SU-DHL-6 (cell line): Measurements from ENCODE around the gene PPEF2.

Experiments used
- H2AFZ ChIP-seq: fragments of 200-600 bp; sonication (generic); 2 replicates; pipeline ENCODE4 v1.6.1; 2014; ENCODE audit warnings: low read depth, mild to moderate bottlenecking, moderate library complexity, mixed read lengths, antibody characterized with exemption, low read length; ENCODE audit not compliant: severe bottlenecking
- H3F3A ChIP-seq: fragments of 200-600 bp; shearing (Covaris generic); 2 replicates; pipeline ENCODE4 v1.6.0; 2016; ENCODE audit warnings: antibody characterized with exemption, mild to moderate bottlenecking; ENCODE audit not compliant: insufficient read depth
- H3K27ac ChIP-seq: fragments of 200-600 bp; sonication (generic); 2 replicates; pipeline ENCODE4 v1.5.1; 2016; ENCODE audit warnings: low read depth, mild to moderate bottlenecking, low read length, moderate library complexity, mixed read lengths
- H3K27me3 ChIP-seq: fragments of 200-600 bp; sonication (generic), shearing (Covaris generic); 2 replicates; pipeline ENCODE4 v1.6.0; 2014; ENCODE audit warnings: mild to moderate bottlenecking, low read length
- H3K36me3 ChIP-seq: fragments of 200-600 bp; sonication (generic); 2 replicates; pipeline ENCODE4 v1.6.1; 2014; ENCODE audit warnings: mild to moderate bottlenecking, low read length, mixed read lengths
- H3K4me2 ChIP-seq: fragments of 300-600, 200-600 bp; shearing (Covaris generic), sonication (generic); 2 replicates; pipeline ENCODE4 v1.6.0; 2014; ENCODE audit warnings: low read length, low read depth, mild to moderate bottlenecking; ENCODE audit not compliant: poor library complexity, severe bottlenecking
- H3K4me3 ChIP-seq: fragments of 200-600 bp; sonication (generic); 2 replicates; pipeline ENCODE4 v1.5.1; 2014; ENCODE audit warnings: antibody characterized with exemption, low read length, mild to moderate bottlenecking, mixed read lengths; ENCODE audit not compliant: insufficient read depth, poor library complexity, severe bottlenecking
- H3K79me2 ChIP-seq: fragments of 200-600 bp; sonication (generic); 2 replicates; pipeline ENCODE4 v1.6.1; 2014; ENCODE audit warnings: mild to moderate bottlenecking, low read length, moderate library complexity; ENCODE audit not compliant: insufficient read depth
- H3K9ac ChIP-seq: fragments of 200-600 bp; sonication (generic); 2 replicates; pipeline ENCODE4 v1.7.0; 2014; ENCODE audit warnings: mild to moderate bottlenecking, low read length
- H3K9me2 ChIP-seq: fragments of 200-600 bp; sonication (generic); replicated peaks from 2 replicates; pipeline ENCODE4 v1.6.1; 2014; ENCODE audit warnings: low read length; ENCODE audit not compliant: insufficient read depth
- H3K9me3 ChIP-seq: fragments of 200-600 bp; sonication (generic); 2 replicates; pipeline ENCODE4 v1.6.1; 2014; ENCODE audit warnings: low read length, mixed read lengths; ENCODE audit not compliant: insufficient read depth
- H4K20me1 ChIP-seq: fragments of 200-600 bp; sonication (generic); 2 replicates; pipeline ENCODE4 v1.6.1; 2014; ENCODE audit warnings: low read depth, mild to moderate bottlenecking, antibody characterized with exemption, low read length, moderate library complexity, mixed read lengths
- CTCF ChIP-seq: fragments of 200-600 bp; sonication (generic); IDR thresholded peaks from one replicate; pipeline ENCODE4 v1.5.1; 2017; ENCODE audit warnings: antibody characterized with exemption, mild to moderate bottlenecking, low read length, moderate library complexity; ENCODE audit not compliant: insufficient read depth, poor library complexity, severe bottlenecking
- EZH2phosphoT487 ChIP-seq: fragments of 200-600 bp; sonication (generic), shearing (Covaris generic); conservative IDR thresholded peaks from 2 replicates; pipeline ENCODE4 v1.6.1; 2018; ENCODE audit warnings: mild to moderate bottlenecking, antibody characterized with exemption, low read length, moderate library complexity, mixed read lengths

The PPEF2 gene

DNA sequence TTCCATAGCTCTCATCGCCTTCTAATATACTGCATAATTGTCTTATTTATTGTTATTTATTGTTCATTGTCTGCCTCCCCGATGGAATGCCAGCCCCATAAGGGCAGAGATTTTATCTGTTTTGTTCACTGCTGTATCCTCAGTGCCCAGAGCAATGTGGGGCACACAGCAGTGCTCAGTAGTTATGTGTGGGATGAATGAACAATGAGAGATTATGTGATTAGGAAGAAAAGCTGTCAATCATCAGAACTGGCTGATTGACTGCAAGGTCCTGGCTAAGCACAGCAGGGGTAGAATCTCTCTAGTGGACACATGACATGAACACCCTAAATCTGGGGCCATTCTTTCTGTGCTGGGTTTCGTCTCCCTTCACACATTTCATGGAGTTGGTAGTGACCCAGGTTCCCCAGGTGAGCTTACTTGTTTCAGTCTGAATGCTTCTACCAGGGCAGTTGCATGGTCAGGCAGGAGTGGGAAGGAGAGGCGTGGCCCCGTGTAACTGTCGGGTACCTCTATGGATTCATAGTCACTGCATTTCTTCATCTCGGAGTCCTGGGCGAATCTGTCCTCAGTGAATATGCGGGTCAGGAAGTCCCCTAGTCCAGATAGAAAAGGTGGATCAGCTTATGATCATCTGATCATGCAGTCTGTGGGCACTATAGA is 12.6 kb downstream of the PPEF2 start:
- Histone ChIP-seq H2AFZ (no peak overlapping the region), H3K27ac (no peak overlapping the region), H3F3A (no peaks in the 10 kb centered on the region), H3K4me3 (no peak overlapping the region), H3K79me2 (no peaks in the 10 kb centered on the region), H3K9ac (no peak overlapping the region), H3K9me3 (no peaks in the 10 kb centered on the region), H3K9me2 (no peaks in the 10 kb centered on the region), H3K4me2 (no peak overlapping the region), H3K27me3 (no peaks in the 10 kb centered on the region), H4K20me1 (no peaks in the 10 kb centered on the region), H3K36me3 (no peaks in the 10 kb centered on the region)
- no peak for TF ChIP-seq CTCF
- no peak for TF ChIP-seq EZH2phosphoT487

DNA sequence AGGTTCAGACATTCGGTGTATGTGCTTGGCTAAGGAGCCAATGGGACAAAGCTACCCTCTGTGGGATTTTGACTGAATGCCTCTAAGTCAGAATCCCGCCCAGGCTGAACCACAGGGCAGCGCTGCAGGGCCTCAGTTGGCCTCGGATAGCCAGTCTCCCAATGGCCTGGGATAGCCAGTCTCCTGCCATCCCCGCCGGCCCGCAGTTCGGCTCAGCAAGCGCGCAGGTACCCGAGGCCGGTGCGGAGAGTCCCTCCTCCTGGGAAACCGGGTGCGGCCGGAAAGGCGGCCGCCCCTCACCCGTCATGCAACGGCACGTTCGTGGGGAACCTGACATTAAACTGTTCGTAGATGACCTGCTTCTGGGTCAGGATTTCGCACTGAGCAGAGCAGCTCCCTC is 16.1 kb downstream of the PPEF2 start:
- H4K20me1 ChIP-seq = no peaks in the 10 kb centered on the region

DNA sequence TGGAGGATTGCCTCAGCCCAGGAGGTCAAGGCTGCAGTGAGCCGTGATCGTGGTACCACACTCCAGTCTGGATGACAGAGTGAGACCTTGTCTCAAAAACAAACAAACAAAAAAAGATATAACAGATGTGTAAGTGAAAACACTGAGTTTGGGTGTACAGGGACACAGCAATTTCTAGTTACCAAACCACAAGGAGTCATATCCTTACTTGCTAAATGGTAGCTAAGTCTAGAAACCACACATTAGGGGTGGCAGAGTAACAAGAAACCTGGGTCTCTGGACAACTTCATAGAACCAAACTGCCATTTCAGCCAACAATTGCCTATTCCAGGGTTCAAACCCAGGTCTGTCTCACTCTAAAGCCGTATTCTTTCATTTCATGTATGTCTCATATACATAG is 20.8 kb downstream of the PPEF2 start:
- H3K36me3 ChIP-seq = no peaks in the 10 kb centered on the region
- H3K4me2 ChIP-seq = no peak overlapping the region
- no peak for TF ChIP-seq CTCF
- no peak for TF ChIP-seq EZH2phosphoT487
- H3K79me2 ChIP-seq = no peaks in the 10 kb centered on the region
- H3F3A ChIP-seq = no peaks in the 10 kb centered on the region
- no peak overlapping the region for H3K4me3 ChIP-seq
- H4K20me1 ChIP-seq = no peaks in the 10 kb centered on the region
- H2AFZ ChIP-seq = no peak overlapping the region
- H3K27me3 ChIP-seq = no peaks in the 10 kb centered on the region
- no peak overlapping the region for H3K9ac ChIP-seq
- no peaks in the 10 kb centered on the region for H3K9me2 ChIP-seq
- H3K9me3 ChIP-seq = no peaks in the 10 kb centered on the region
- no peak overlapping the region for H3K27ac ChIP-seq

More for the DNA sequence above, 16.1 kb downstream of the PPEF2 start:
- Histone ChIP-seq H3K4me3 (no peak overlapping the region), H3K36me3 (no peaks in the 10 kb centered on the region), H3F3A (no peaks in the 10 kb centered on the region), H3K9me2 (no peaks in the 10 kb centered on the region), H3K4me2 (no peak overlapping the region), H3K79me2 (no peaks in the 10 kb centered on the region), H2AFZ (no peak overlapping the region), H3K9me3 (no peaks in the 10 kb centered on the region), H3K9ac (no peak overlapping the region), H3K27me3 (no peaks in the 10 kb centered on the region), H3K27ac (no peak overlapping the region)
- no peak for TF ChIP-seq EZH2phosphoT487
- no peak for TF ChIP-seq CTCF
